Fibroblast of villous mesenchyme (primary cell): ENCODE results near the gene ZNF318. TPM values are rescaled to one million over a fixed set of nuclear protein-coding genes. Genes with fewer than 3 reads are reported as not detected.
"Not testable (repeated sequence)": the region's sequence is repeated elsewhere in the genome, so short reads cannot be mapped to it uniquely, and the experiment has no call there.

ENCODE experiments used
- DNase-seq: peaks from one replicate; pipeline ENCODE4 v3.0.0-alpha.2; 2010; ENCODE audit warnings: low read depth
- H3K4me3 ChIP-seq: 2 replicates; pipeline ENCODE4 v1.5.1; 2011; ENCODE audit warnings: low read depth, mild to moderate bottlenecking, low read length
- total RNA-seq: library from RNA; depleted of rRNA; stranded (reverse); fragments of >200 nt; gene quantifications from 2 replicates; pipeline ENCODE4 v1.2.3, GENCODE V29; 2012
- TF ChIP-seq, protein P1 (sequence below): IDR thresholded peaks from 2 replicates; pipeline ENCODE4 v1.5.1; 2012; ENCODE audit warnings: low read depth, mild to moderate bottlenecking, low read length; ENCODE audit not compliant: insufficient read depth

ZNF318 gene, protein sequence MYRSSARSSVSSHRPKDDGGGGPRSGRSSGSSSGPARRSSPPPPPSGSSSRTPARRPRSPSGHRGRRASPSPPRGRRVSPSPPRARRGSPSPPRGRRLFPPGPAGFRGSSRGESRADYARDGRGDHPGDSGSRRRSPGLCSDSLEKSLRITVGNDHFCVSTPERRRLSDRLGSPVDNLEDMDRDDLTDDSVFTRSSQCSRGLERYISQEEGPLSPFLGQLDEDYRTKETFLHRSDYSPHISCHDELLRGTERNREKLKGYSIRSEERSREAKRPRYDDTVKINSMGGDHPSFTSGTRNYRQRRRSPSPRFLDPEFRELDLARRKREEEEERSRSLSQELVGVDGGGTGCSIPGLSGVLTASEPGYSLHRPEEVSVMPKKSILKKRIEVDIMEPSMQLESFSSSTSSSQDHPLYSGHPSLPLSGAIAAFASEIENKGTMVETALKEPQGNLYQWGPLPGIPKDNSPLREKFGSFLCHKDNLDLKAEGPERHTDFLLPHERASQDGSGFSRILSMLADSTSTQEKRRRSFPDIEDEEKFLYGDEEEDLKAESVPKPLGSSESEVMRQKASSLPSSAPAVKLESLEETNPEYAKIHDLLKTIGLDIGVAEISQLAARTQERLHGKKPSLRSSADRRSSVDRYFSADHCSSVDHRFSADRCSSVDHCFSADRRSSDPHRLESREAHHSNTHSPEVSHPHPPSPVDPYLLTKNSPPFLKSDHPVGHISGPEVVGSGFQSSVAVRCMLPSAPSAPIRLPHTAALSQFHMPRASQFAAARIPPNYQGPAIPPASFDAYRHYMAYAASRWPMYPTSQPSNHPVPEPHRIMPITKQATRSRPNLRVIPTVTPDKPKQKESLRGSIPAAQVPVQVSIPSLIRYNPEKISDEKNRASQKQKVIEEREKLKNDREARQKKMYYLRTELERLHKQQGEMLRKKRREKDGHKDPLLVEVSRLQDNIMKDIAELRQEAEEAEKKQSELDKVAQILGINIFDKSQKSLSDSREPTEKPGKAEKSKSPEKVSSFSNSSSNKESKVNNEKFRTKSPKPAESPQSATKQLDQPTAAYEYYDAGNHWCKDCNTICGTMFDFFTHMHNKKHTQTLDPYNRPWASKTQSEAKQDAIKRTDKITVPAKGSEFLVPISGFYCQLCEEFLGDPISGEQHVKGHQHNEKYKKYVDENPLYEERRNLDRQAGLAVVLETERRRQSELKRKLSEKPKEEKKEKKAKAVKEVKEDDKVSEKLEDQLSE (N-terminal part only)
- 10.3 and 12.5 TPM in 2 replicates for total RNA-seq

DNA sequence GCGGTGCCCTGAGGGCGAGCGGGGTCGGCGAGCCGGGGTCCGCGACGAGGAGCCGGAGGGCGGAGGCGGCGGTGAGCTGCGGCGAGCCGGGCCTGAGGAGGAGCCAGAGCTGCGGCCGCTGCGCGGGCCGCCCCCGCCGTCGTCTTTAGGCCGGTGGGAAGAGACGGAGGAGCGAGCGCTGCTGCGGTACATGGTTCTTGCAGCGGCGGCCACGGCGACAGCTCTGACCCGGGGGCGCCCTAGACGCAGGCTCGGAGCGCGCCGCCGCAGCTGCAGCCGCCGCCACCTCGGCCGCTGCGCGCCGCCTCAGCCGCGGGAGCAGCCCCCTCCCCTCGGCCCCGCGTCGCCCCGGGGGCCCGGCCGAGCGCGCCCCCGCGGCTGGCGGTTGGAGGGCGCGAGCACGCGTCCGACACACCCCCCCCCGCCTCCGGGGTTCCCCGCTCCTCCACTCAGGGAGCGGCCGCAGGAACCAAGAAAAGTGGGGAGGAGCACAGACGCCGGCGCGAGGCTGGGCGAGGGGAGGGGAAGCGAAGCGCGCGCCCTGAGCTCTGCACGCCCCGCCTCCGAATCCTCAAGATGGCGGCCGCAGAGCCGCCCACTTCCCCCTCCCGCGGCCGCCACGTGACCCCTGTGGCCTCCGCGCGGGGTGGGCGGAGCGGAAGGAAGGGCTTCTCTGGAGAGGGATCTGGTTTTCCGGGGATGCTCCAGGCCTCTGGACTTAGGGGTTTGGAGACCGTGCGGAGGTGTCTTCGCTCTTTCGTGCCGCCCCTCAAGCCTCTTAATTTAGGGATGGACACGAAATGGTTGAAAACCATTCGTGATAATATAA lies at the start of gene ZNF318:
ZNF318 (minus strand) TSS at position 474 of the 829 bp plus-strand sequence; CDS start at position 192, 282 bp downstream.
- peak; percentile 97 for DNase-seq
- peak within 1 kb of the TSS; percentile 82 for H3K4me3 ChIP-seq
- TF ChIP-seq, protein P1, sequence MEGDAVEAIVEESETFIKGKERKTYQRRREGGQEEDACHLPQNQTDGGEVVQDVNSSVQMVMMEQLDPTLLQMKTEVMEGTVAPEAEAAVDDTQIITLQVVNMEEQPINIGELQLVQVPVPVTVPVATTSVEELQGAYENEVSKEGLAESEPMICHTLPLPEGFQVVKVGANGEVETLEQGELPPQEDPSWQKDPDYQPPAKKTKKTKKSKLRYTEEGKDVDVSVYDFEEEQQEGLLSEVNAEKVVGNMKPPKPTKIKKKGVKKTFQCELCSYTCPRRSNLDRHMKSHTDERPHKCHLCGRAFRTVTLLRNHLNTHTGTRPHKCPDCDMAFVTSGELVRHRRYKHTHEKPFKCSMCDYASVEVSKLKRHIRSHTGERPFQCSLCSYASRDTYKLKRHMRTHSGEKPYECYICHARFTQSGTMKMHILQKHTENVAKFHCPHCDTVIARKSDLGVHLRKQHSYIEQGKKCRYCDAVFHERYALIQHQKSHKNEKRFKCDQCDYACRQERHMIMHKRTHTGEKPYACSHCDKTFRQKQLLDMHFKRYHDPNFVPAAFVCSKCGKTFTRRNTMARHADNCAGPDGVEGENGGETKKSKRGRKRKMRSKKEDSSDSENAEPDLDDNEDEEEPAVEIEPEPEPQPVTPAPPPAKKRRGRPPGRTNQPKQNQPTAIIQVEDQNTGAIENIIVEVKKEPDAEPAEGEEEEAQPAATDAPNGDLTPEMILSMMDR: no peak

DNA sequence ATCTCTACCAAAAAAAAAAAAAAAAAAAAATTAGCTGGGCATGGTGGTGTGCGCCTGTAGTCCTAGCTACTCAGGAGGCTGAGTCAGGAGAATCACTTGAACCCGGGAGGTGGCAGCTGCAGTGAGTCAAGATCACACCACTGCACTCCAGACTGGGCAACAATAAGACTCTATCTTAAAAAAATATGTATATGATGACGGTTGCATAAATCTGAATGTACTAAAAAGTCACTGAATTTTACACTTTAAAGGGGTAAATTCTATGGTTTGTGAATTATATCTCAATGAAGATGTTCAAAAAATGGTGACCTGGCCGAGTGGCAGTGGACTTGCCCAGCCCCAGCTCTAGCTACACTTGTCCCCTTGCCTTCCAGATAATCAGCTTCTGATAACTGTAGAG lies 47.5 kb upstream of the ZNF318 start:
- TF ChIP-seq, protein P1: no peak
- DNase-seq: no peak
- no peak overlapping the region for H3K4me3 ChIP-seq

DNA sequence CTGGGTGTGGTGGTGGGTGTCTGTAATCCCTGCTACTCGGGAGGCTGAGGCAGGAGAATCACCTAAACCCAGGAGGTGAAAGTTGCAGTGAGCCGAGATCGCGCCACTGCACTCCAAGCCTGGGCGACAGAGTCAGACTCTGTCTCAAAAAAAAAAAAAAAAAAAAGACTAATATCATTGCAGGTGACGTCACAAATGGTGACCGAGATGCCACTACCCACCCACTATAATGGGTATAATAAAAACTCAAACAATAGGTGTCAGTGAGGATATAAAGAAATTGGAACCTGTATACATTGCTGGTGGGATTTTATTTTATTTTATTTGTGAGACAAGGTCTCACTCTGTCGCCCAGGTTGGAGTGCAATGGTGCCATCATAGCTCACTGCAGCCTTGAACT lies 45.8 kb upstream of the ZNF318 start:
- DNase-seq, H3K4me3 ChIP-seq: not testable (repeated sequence)

DNA sequence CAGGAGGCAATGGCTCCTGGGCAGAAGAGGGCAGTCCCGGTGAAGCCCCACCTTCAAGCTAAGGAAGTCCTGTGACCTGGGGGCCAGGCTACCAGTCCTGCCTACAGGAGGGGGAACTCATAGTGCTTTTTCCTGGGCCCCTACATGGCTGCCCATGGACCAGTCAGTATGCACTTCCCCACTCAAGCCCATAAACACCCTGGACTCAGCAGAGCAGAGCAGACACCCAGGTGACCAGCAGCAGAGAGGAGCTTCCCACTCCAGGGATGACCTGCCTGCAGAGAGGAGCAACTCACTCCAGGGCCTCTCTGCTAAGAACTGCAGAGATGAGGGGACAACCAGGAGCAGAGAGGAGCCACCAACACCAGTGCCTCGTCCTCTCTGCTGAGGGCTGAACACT lies 43.6 kb upstream of the ZNF318 start:
- TF ChIP-seq, protein P1: no peak
- DNase-seq: no peak
- H3K4me3 ChIP-seq: no peak overlapping the region

DNA sequence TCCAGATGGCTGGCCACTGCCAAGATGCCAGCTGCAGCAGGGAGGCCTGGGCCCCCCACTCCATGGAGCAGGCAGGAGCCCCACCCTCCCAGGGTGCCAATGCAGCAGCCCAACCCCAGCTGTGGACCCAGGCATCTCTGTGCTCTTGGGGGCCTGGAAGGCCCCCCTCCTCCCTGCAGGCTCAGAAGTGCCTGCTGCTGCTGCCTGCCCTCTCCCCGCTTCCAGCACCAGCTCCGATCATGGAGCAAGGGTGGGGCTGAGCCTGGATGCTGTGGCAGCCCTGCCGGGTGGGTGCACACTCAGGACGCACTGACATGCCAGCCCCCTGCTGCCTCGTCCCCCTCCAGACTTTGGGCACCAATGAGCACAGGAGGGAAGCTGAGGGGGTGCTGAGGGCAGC lies 43.1 kb upstream of the ZNF318 start:
- TF ChIP-seq, protein P1: no peak

DNA sequence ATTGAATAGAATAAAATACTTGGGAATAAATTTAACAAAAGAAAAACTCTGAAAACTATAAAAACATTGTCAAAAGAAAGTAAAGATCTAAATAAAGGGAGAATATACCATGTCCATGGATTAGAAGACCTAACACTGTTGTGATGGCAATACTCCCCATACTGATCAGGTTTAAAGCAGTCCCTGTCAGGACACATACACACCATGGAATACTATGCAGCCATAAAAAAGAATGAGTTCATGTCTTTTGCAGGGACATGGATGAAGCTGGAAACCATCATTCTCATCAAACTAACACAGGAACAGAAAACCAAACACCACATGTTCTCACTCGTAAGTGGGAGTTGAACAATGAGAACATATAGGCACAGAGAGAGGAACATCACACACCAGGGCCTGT lies 41.3 kb upstream of the ZNF318 start:
- not testable (repeated sequence) for DNase-seq, H3K4me3 ChIP-seq

More for the DNA sequence above, 43.1 kb upstream of the ZNF318 start:
- no peak for DNase-seq
- no peak overlapping the region for H3K4me3 ChIP-seq

DNA sequence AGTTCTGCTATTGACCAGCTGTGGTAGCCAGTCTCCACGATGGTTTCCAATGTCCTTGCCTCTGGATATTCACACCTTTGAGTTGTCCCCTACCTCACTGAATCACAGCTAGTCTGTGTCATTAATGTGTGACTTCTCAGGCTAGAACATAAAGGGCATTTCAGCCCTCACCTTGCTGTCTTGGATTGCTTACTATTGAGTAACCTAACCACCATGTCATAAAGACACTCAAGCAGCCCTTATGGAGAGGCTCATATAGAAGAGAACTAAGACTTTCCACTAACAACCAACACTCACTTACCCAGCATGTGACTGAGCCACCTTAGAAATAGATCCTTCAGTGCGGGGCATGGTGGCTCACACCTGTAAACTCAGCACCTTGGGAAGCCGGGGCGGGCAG lies 38.8 kb upstream of the ZNF318 start:
- TF ChIP-seq, protein P1: no peak
- no peak for DNase-seq
- H3K4me3 ChIP-seq: no peak overlapping the region
